HEK293 (cell line): ENCODE results near the gene GAS2L2.

Experiments
- CTCF ChIA-PET: fragments of 350-600 bp; formaldehyde crosslinking; extraction: SDS; loops from one replicate; lab custom pipeline; 2021; ENCODE audit warnings: antibody characterized with exemption; lab: Yijun Ruan, JAX
- POLR2A ChIA-PET: fragments of 300-600 bp; formaldehyde crosslinking; extraction: SDS; loops from one replicate; lab custom pipeline; 2020; ENCODE audit warnings: antibody characterized with exemption, inconsistent platforms; lab: Yijun Ruan, JAX
- H3K27ac ChIP-seq: fragments of 200-500 bp; sonication (Bioruptor generic); 2 replicates; pipeline ENCODE4 v1.5.1; 2014; ENCODE audit warnings: low read depth, low read length, control low read depth, inconsistent platforms; ENCODE audit errors: extremely low read depth
- H3K36me3 ChIP-seq, 2 experiments: fragments of 200-500 bp in 1 of 2; sonication (Bioruptor generic) in 1 of 2; 1 replicate in 1 of 2; 2 replicates in 1 of 2; pipeline ENCODE4 v1.5.1; 2014 to 2017; ENCODE audit warnings: inconsistent platforms in 2 of 2, low read length in 2 of 2; ENCODE audit not compliant: control insufficient read depth in 2 of 2, insufficient read depth in 1 of 2
- H3K4me1 ChIP-seq: fragments of 200-500 bp; sonication (Bioruptor generic); 2 replicates; pipeline ENCODE4 v1.5.1; 2014; ENCODE audit warnings: mild to moderate bottlenecking, low read length, inconsistent platforms; ENCODE audit not compliant: control insufficient read depth, insufficient read depth
- H3K4me3 ChIP-seq: 2 replicates; pipeline ENCODE4 v1.5.1; 2011; ENCODE audit warnings: low read depth, mild to moderate bottlenecking, control low read depth, low read length, moderate library complexity
- H3K9me3 ChIP-seq: fragments of 200-500 bp; sonication (Bioruptor generic); 2 replicates; pipeline ENCODE4 v1.5.1; 2014; ENCODE audit warnings: low read depth, low read length, inconsistent platforms; ENCODE audit not compliant: control insufficient read depth, insufficient read depth
- HOXC10 ChIP-seq: sonication (generic); formaldehyde crosslinking; IDR thresholded peaks from 2 replicates; pipeline ENCODE4 v1.8.1; 2023; ENCODE audit warnings: mild to moderate bottlenecking, missing genetic modification reagents
- KLF1 ChIP-seq: fragments of 450-650 bp; formaldehyde crosslinking; IDR thresholded peaks from 2 replicates; pipeline ENCODE4 v1.5.1; 2016; ENCODE audit warnings: missing biosample characterization, missing genetic modification characterization
- PRDM1 ChIP-seq: fragments of 450-650 bp; formaldehyde crosslinking; IDR thresholded peaks from 2 replicates; pipeline ENCODE4; 2016; ENCODE audit warnings: missing biosample characterization, missing genetic modification characterization
- YY2 ChIP-seq: fragments of 450-650 bp; formaldehyde crosslinking; IDR thresholded peaks from 2 replicates; pipeline ENCODE4 v1.5.1; 2016; ENCODE audit warnings: missing biosample characterization, missing genetic modification characterization
- ZBTB20 ChIP-seq: fragments of 450-650 bp; formaldehyde crosslinking; IDR thresholded peaks from 2 replicates; pipeline ENCODE4 v1.5.1; 2016; ENCODE audit warnings: missing biosample characterization, missing genetic modification characterization
- ZBTB7A ChIP-seq: fragments of 450-650 bp; formaldehyde crosslinking; IDR thresholded peaks from 2 replicates; pipeline ENCODE4 v1.5.1; 2016; ENCODE audit warnings: low read depth, missing biosample characterization, missing genetic modification characterization
- ZNF138 ChIP-seq: fragments of 450-650 bp; formaldehyde crosslinking; IDR thresholded peaks from 2 replicates; pipeline ENCODE4 v1.5.1; 2016; ENCODE audit warnings: missing biosample characterization, missing genetic modification characterization, borderline replicate concordance
- ZNF146 ChIP-seq: fragments of 450-650 bp; formaldehyde crosslinking; IDR thresholded peaks from 2 replicates; pipeline ENCODE4 v1.5.1; 2016; ENCODE audit warnings: missing biosample characterization, missing genetic modification characterization
- ZNF202 ChIP-seq: fragments of 450-650 bp; formaldehyde crosslinking; IDR thresholded peaks from 2 replicates; pipeline ENCODE4 v1.5.1; 2016; ENCODE audit warnings: missing biosample characterization, missing genetic modification characterization, borderline replicate concordance
- ZNF223 ChIP-seq: fragments of 450-650 bp; formaldehyde crosslinking; IDR thresholded peaks from 2 replicates; pipeline ENCODE4 v1.5.1; 2016; ENCODE audit warnings: missing biosample characterization, missing genetic modification characterization
- ZNF266 ChIP-seq: fragments of 450-650 bp; formaldehyde crosslinking; IDR thresholded peaks from 2 replicates; pipeline ENCODE4 v1.5.1; 2016; ENCODE audit warnings: missing biosample characterization, missing genetic modification characterization, low read depth
- ZNF274 ChIP-seq, 2 experiments: fragments of 200-500 bp in 1 of 2; fragments of 450-650 bp in 1 of 2; sonication (Bioruptor generic) in 1 of 2; formaldehyde crosslinking in 1 of 2; IDR thresholded peaks; 2 replicates each; pipeline versions ENCODE4 v1.5.1 to v1.6.1; 2014 to 2016; ENCODE audit warnings: borderline replicate concordance in 1 of 2, inconsistent platforms in 1 of 2, low read length in 1 of 2, missing biosample characterization in 1 of 2, missing genetic modification characterization in 1 of 2
- ZNF335 ChIP-seq: fragments of 450-650 bp; formaldehyde crosslinking; conservative IDR thresholded peaks from 2 replicates; pipeline ENCODE4 v1.5.1; 2016; ENCODE audit warnings: missing biosample characterization, missing genetic modification characterization
- ZNF394 ChIP-seq: fragments of 450-650 bp; formaldehyde crosslinking; IDR thresholded peaks from 2 replicates; pipeline ENCODE4 v1.5.1; 2016; ENCODE audit warnings: missing biosample characterization, missing genetic modification characterization, mild to moderate bottlenecking, moderate library complexity, borderline replicate concordance
- ZNF530 ChIP-seq: fragments of 450-650 bp; formaldehyde crosslinking; IDR thresholded peaks from 2 replicates; pipeline ENCODE4 v1.5.1; 2016; ENCODE audit warnings: low read depth, missing biosample characterization, missing genetic modification characterization
- ZNF544 ChIP-seq: fragments of 450-650 bp; formaldehyde crosslinking; IDR thresholded peaks from 2 replicates; pipeline ENCODE4 v1.5.0; 2017; ENCODE audit warnings: missing biosample characterization, missing genetic modification characterization
- ZNF555 ChIP-seq: fragments of 450-650 bp; formaldehyde crosslinking; conservative IDR thresholded peaks from 2 replicates; pipeline ENCODE4 v1.5.1; 2017; ENCODE audit warnings: missing biosample characterization, mild to moderate bottlenecking, missing genetic modification characterization, inconsistent platforms
- ZNF768 ChIP-seq: fragments of 450-650 bp; formaldehyde crosslinking; IDR thresholded peaks from 2 replicates; pipeline ENCODE4 v1.5.1; 2018; ENCODE audit warnings: missing biosample characterization, mild to moderate bottlenecking, missing genetic modification characterization
- ZNF843 ChIP-seq: fragments of 450-650 bp; formaldehyde crosslinking; IDR thresholded peaks from 2 replicates; pipeline ENCODE4 v1.5.1; 2016; ENCODE audit warnings: missing biosample characterization, missing genetic modification characterization
- TF ChIP-seq, protein P1 (sequence below): fragments of 450-650 bp; formaldehyde crosslinking; IDR thresholded peaks from 2 replicates; pipeline ENCODE4 v1.5.1; 2016; ENCODE audit warnings: missing biosample characterization, missing genetic modification characterization
- TF ChIP-seq, protein P2 (sequence below): fragments of 450-650 bp; formaldehyde crosslinking; IDR thresholded peaks from 2 replicates; pipeline ENCODE4 v1.5.1; 2016; ENCODE audit warnings: missing biosample characterization, missing genetic modification characterization

The GAS2L2 gene

GRCh38 chr17:35752945-35753764 is at the start of gene GAS2L2:
GAS2L2 (minus strand) TSS chr17:35753239; CDS start chr17:35752850, 389 bp downstream.
- Histone ChIP-seq H3K36me3 (no peaks in the 10 kb centered on the region), H3K9me3 (no peaks in the 10 kb centered on the region), H3K27ac (no peak within 1 kb of the TSS), H3K4me3 (no peak within 1 kb of the TSS), H3K4me1 (no peaks in the 10 kb centered on the region)
- POLR2A ChIA-PET = interaction anchor here (1.3 kb wide), 1 partner anchor 56 kb away, joined by 3 read pairs; the partner anchor contains the start of gene TAF15
- CTCF ChIA-PET = interaction anchor here (0.6 to 1.7 kb wide), 2 partner anchors 11 to 214 kb away, joined by 3 to 10 read pairs; no protein-coding TSS in a partner anchor
- TF ChIP-seq ZNF146 (no peak), ZNF768 (tag by site-specific recombination) (peak; percentile 72; the same call in 1 of the 2 replicates)

- POLR2A ChIA-PET = no interaction called here
Observed at GRCh38 chr17:35801583-35802224, 48.7 kb upstream of the GAS2L2 start.

DNA sequence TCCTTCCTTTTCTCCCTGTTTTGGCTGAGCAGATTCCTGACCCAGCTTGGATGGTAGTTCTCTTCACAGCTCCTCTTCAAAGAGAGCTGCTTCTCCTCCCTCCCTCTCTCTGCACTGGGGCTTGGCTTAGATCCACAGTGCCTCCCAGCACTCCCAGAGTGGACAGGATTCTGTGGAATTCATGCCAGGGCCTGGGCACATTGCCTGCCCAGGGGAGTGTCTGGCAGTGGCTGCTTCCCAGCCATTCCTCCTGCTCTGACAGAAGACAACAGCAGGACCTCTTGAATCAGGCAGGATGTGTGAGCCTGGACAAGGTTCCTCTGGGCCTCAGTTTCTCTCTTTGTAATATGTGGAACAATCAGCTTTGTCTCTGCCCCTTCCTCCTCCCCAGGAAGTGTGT is 46.9 kb upstream of the GAS2L2 start:
- Histone ChIP-seq H3K4me3 (no peak overlapping the region), H3K4me1 (no peaks in the 10 kb centered on the region), H3K27ac (no peak overlapping the region), H3K9me3 (no peaks in the 10 kb centered on the region), H3K36me3 (no peaks in the 10 kb centered on the region)
- no peak for TF ChIP-seq PRDM1 (tag by site-specific recombination)
- peak; percentile 57; the same call in 1 of the 2 replicates for TF ChIP-seq ZNF335 (tag by site-specific recombination)
- TF ChIP-seq ZBTB20 (tag by site-specific recombination) = peak; percentile 81
- peak; percentile 38; the same call in 1 of the 2 replicates for TF ChIP-seq ZNF394 (tag by site-specific recombination)
- TF ChIP-seq ZNF202 (tag by site-specific recombination) = no peak
- no peak for TF ChIP-seq YY2 (tag by site-specific recombination)
- TF ChIP-seq ZNF223 (tag by site-specific recombination) = no peak
- TF ChIP-seq ZNF843 = no peak
- POLR2A ChIA-PET = interaction anchor here (0.8 to 1.5 kb wide), 3 partner anchors 9 to 25 kb away, joined by 3 to 5 read pairs (median 3); partner anchors contain the start of gene TAF15
- CTCF ChIA-PET = interaction anchor here (0.9 to 10.2 kb wide), 4 partner anchors 10 to 187 kb away, joined by 3 to 104 read pairs (median 5); no protein-coding TSS in a partner anchor

More at GRCh38 chr17:35801583-35802224, 48.7 kb upstream of the GAS2L2 start:
- H3K4me3 ChIP-seq = no peak overlapping the region
- CTCF ChIA-PET = interaction anchor here (0.8 to 1.0 kb wide), 2 partner anchors 36 to 37 kb away, joined by 3 to 4 read pairs; no protein-coding TSS in a partner anchor
- no peaks in the 10 kb centered on the region for H3K4me1 ChIP-seq
- H3K9me3 ChIP-seq = no peaks in the 10 kb centered on the region
- H3K36me3 ChIP-seq = no peaks in the 10 kb centered on the region
- no peak overlapping the region for H3K27ac ChIP-seq
- TF ChIP-seq ZNF530 (no peak), ZNF138 (tag by site-specific recombination) (no peak), ZNF274 (IDR thresholded peaks at IDR 0.05; ENCODE audit: low read length) (no peak), ZNF274 (tag by site-specific recombination; IDR thresholded peaks at IDR 0.05; ENCODE audit: borderline replicate concordance) (no peak), ZNF544 (tag by site-specific recombination) (no peak), KLF1 (tag by site-specific recombination) (no peak), ZNF266 (tag by site-specific recombination) (no peak), HOXC10 (no peak), ZBTB7A (tag by site-specific recombination) (no peak), ZNF555 (no peak)
- TF ChIP-seq, protein P1, sequence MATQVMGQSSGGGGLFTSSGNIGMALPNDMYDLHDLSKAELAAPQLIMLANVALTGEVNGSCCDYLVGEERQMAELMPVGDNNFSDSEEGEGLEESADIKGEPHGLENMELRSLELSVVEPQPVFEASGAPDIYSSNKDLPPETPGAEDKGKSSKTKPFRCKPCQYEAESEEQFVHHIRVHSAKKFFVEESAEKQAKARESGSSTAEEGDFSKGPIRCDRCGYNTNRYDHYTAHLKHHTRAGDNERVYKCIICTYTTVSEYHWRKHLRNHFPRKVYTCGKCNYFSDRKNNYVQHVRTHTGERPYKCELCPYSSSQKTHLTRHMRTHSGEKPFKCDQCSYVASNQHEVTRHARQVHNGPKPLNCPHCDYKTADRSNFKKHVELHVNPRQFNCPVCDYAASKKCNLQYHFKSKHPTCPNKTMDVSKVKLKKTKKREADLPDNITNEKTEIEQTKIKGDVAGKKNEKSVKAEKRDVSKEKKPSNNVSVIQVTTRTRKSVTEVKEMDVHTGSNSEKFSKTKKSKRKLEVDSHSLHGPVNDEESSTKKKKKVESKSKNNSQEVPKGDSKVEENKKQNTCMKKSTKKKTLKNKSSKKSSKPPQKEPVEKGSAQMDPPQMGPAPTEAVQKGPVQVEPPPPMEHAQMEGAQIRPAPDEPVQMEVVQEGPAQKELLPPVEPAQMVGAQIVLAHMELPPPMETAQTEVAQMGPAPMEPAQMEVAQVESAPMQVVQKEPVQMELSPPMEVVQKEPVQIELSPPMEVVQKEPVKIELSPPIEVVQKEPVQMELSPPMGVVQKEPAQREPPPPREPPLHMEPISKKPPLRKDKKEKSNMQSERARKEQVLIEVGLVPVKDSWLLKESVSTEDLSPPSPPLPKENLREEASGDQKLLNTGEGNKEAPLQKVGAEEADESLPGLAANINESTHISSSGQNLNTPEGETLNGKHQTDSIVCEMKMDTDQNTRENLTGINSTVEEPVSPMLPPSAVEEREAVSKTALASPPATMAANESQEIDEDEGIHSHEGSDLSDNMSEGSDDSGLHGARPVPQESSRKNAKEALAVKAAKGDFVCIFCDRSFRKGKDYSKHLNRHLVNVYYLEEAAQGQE (tag by site-specific recombination) = no peak
- TF ChIP-seq, protein P2, sequence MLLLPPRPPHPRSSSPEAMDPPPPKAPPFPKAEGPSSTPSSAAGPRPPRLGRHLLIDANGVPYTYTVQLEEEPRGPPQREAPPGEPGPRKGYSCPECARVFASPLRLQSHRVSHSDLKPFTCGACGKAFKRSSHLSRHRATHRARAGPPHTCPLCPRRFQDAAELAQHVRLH (tag by site-specific recombination) = no peak
